K562 (cell line): ENCODE data around the gene MAP3K14. TPM values are rescaled to one million over a fixed set of nuclear protein-coding genes. Genes with fewer than 3 reads are reported as not detected.

ENCODE experiments used
- ATAC-seq: fragments of 200-7000 bp; cut with Tn5 transposase; 3 replicates; pipeline ENCODE4 v1.9.1; 2020; ENCODE audit warnings: moderate library complexity
- BruUV-seq: library from RNA; stranded (reverse); fragments of 400-500 nt; replicated peaks from 2 replicates; lab custom pipeline; 2021; lab: Mats Ljungman, UMichigan
- CTCF ChIA-PET: fragments of 300-600 bp; formaldehyde crosslinking; extraction: SDS; loops from one replicate; lab custom pipeline; 2021; ENCODE audit warnings: low intra/inter-chr PET ratio; lab: Yijun Ruan, JAX
- POLR2A ChIA-PET: fragments of 300-600, 350-650 bp; sonication (Branson Sonifier 250); formaldehyde crosslinking; extraction: SDS; loops from one replicate; lab custom pipeline; 2021; ENCODE audit warnings: antibody characterized with exemption, inconsistent platforms; lab: Yijun Ruan, JAX
- DNase-seq, 4 experiments: peaks; one replicate each; pipeline versions ENCODE4 v3.0.0 to v3.0.0-alpha.2; 2011 to 2018; ENCODE audit warnings: low spot score in 3 of 4, mixed read lengths in 3 of 4; ENCODE audit errors: extremely low read depth in 1 of 4
- FAIRE-seq: peaks from 2 replicates; lab custom pipeline; 2011; peaks lifted over from hg19 to GRCh38; lab: Jason Lieb, UNC
- H2AFZ ChIP-seq: 2 replicates; pipeline ENCODE4 v1.6.0; 2011; ENCODE audit warnings: low read depth, low read length, control low read depth, inconsistent platforms
- H3K27ac ChIP-seq: fragments of 200-600 bp; 3 replicates; pipeline ENCODE4 v1.8.0; 2011; ENCODE audit warnings: low read depth, mild to moderate bottlenecking, control low read depth, inconsistent platforms, low read length, moderate library complexity, mixed read lengths; ENCODE audit errors: extremely low read depth
- H3K27me3 ChIP-seq, 2 experiments: fragments of 300-600 bp in 1 of 2; 2 replicates in 1 of 2; 3 replicates in 1 of 2; pipeline versions ENCODE4 v1.6.0 to v1.8.0; 2011; ENCODE audit warnings: inconsistent platforms in 2 of 2, low read length in 2 of 2, mild to moderate bottlenecking in 1 of 2, mixed read lengths in 1 of 2, moderate library complexity in 1 of 2; ENCODE audit not compliant: control insufficient read depth in 2 of 2, insufficient read depth in 2 of 2
- H3K36me3 ChIP-seq: fragments of 300-600 bp; 3 replicates; pipeline ENCODE4 v1.8.0; 2011; ENCODE audit warnings: mild to moderate bottlenecking, low read length, inconsistent platforms; ENCODE audit not compliant: control insufficient read depth, insufficient read depth
- H3K4me1 ChIP-seq, 2 experiments: fragments of 200-600 bp in 1 of 2; replicated peaks in 1 of 2; 2 replicates in 1 of 2; 3 replicates in 1 of 2; pipeline versions ENCODE4 v1.5.1 to v1.8.0; 2011; ENCODE audit warnings: inconsistent platforms in 2 of 2, low read length in 2 of 2, mild to moderate bottlenecking in 1 of 2, mixed read lengths in 1 of 2, moderate library complexity in 1 of 2; ENCODE audit not compliant: control insufficient read depth in 2 of 2, insufficient read depth in 2 of 2
- H3K4me2 ChIP-seq: 2 replicates; pipeline ENCODE4 v1.6.1; 2011; ENCODE audit warnings: low read length, control low read depth, inconsistent platforms, mixed read lengths; ENCODE audit not compliant: insufficient read depth
- H3K4me3 ChIP-seq: fragments of 200-600 bp; sonication (generic), shearing (Covaris generic); 2 replicates; pipeline ENCODE4 v1.5.1; 2016; ENCODE audit warnings: control low read depth, inconsistent platforms
- H3K79me2 ChIP-seq: fragments of 200-600 bp; 3 replicates; pipeline ENCODE4 v1.8.0; 2011; ENCODE audit warnings: low read length, inconsistent platforms; ENCODE audit not compliant: control insufficient read depth, insufficient read depth
- H3K9ac ChIP-seq, 2 experiments: 2 replicates each; pipeline versions ENCODE4 v1.6.0 to v1.6.1; 2011; ENCODE audit warnings: low read depth in 2 of 2, low read length in 2 of 2, control low read depth in 1 of 2, inconsistent platforms in 1 of 2, mild to moderate bottlenecking in 1 of 2, mixed read lengths in 1 of 2; ENCODE audit not compliant: insufficient read depth in 1 of 2
- H3K9me1 ChIP-seq: one replicate; pipeline ENCODE4 v1.6.0; 2011; ENCODE audit warnings: inconsistent platforms, mild to moderate bottlenecking, low read length, moderate library complexity; ENCODE audit not compliant: control insufficient read depth, insufficient read depth
- H3K9me3 ChIP-seq: replicated peaks from 2 replicates; pipeline ENCODE4 v1.5.1; 2011; ENCODE audit warnings: low read depth, low read length, inconsistent platforms; ENCODE audit not compliant: control insufficient read depth, insufficient read depth
- H4K20me1 ChIP-seq: replicated peaks from 2 replicates; pipeline ENCODE4 v1.6.1; 2011; ENCODE audit warnings: low read length, inconsistent platforms, mixed read lengths; ENCODE audit not compliant: control insufficient read depth, insufficient read depth
- ETV5 ChIP-seq: sonication (generic); formaldehyde crosslinking; IDR thresholded peaks from 2 replicates; pipeline ENCODE4 v1.4.0; 2020; ENCODE audit warnings: low read depth, mild to moderate bottlenecking, missing genetic modification reagents
- FUS ChIP-seq: fragments of 200-400 bp; formaldehyde crosslinking; optimal IDR thresholded peaks from 2 replicates; pipeline ENCODE3; 2017; ENCODE audit warnings: low read depth, low read length
- ILK ChIP-seq: fragments of 450-650 bp; IDR thresholded peaks from 2 replicates; pipeline ENCODE4 v1.6.1; 2016; ENCODE audit warnings: missing genetic modification characterization, low read depth, mild to moderate bottlenecking, missing compliant biosample characterization, moderate library complexity, borderline replicate concordance
- MEF2A ChIP-seq: IDR thresholded peaks from 2 replicates; pipeline ENCODE4 v1.6.1; 2011; ENCODE audit warnings: low read depth, mild to moderate bottlenecking, low read length, moderate library complexity; ENCODE audit not compliant: control insufficient read depth
- RBBP5 ChIP-seq: fragments of 200-600 bp; sonication (generic); IDR thresholded peaks from 2 replicates; pipeline ENCODE4 v1.6.1; 2012; ENCODE audit warnings: borderline replicate concordance, mild to moderate bottlenecking, low read length, control low read depth, inconsistent platforms; ENCODE audit not compliant: insufficient read depth, poor library complexity, severe bottlenecking
- SMAD1 ChIP-seq: fragments of 150-350 bp; IDR thresholded peaks from 2 replicates; pipeline ENCODE4 v1.6.1; 2014; ENCODE audit warnings: low read length, low read depth; ENCODE audit not compliant: partially characterized antibody
- SRF ChIP-seq, 2 experiments: fragments of 250-450, 450-650 bp in 1 of 2; sonication (Bioruptor Pico) in 1 of 2; sonication (generic) in 1 of 2; formaldehyde crosslinking; IDR thresholded peaks; 2 replicates each; pipeline versions ENCODE4 v1.5.0 to v1.5.1; 2020 to 2022; ENCODE audit warnings: mild to moderate bottlenecking in 1 of 2, missing genetic modification reagents in 1 of 2
- TAF1 ChIP-seq: IDR thresholded peaks from 2 replicates; pipeline ENCODE4 v1.6.1; 2011; ENCODE audit warnings: mild to moderate bottlenecking, low read length, moderate library complexity; ENCODE audit not compliant: insufficient read depth, control insufficient read depth, severe bottlenecking; ENCODE audit errors: extremely low read depth
- ZKSCAN1 ChIP-seq: fragments of 150-350 bp; IDR thresholded peaks from 2 replicates; pipeline ENCODE4 v1.6.1; 2016; ENCODE audit warnings: low read depth, low read length
- ZNF134 ChIP-seq: fragments of 250-450 bp; sonication (Bioruptor Pico); conservative IDR thresholded peaks from 2 replicates; pipeline ENCODE4 v1.4.0; 2020
- ZNF431 ChIP-seq: sonication (generic); formaldehyde crosslinking; IDR thresholded peaks from 2 replicates; pipeline ENCODE4 v1.8.0; 2022; ENCODE audit warnings: mild to moderate bottlenecking, missing genetic modification reagents
- WGBS: fragments of 100-300 bp; shearing (Covaris generic); methylation state at CpG from one replicate; pipeline ENCODE4 v1.1.6; 2016; ENCODE audit warnings: low coverage, mixed read lengths; ENCODE audit not compliant: insufficient coverage; ENCODE audit errors: missing lambda C conversion rate; 5-methylcytosine and 5-hydroxymethylcytosine counted together
- in situ Hi-C: fragments of 300-500 bp; cut with MboI; formaldehyde crosslinking; loops from 4 replicates; pipeline ENCODE4 v1.15.0; 2018; ENCODE audit warnings: inconsistent platforms, mixed read lengths
- intact Hi-C: fragments of 100-400 bp; cut with micrococcal nuclease; formaldehyde crosslinking; loops from 2 replicates; pipeline ENCODE4 v1.14.2; 2022
- polyA plus RNA-seq, 8 experiments: library from polyadenylated mRNA; depleted of rRNA in 4 of 8; stranded (reverse) in 5 of 8; unstranded in 3 of 8; fragments of >200 nt; fragmentation: Nextera tagmentation in 2 of 8; fragmentation: Illumina TruSeq in 1 of 8; extraction: Ambion mirVana in 2 of 8; extraction: Trizol in 1 of 8; gene quantifications; 2 replicates each; pipeline versions ENCODE4 v1.2.1 to v1.2.3, GENCODE V29; 2011 to 2014; ENCODE audit warnings: inconsistent platforms in 1 of 8, missing spikeins in 1 of 8
- total RNA-seq, 7 experiments: library from RNA; depleted of rRNA in 6 of 7; stranded (reverse); fragments of >200 nt in 6 of 7; fragmentation: Illumina TruSeq in 2 of 7; extraction: Trizol in 2 of 7; gene quantifications; 2 replicates each; pipeline versions ENCODE4 v1.2.1 to v1.2.3, GENCODE V29; 2011 to 2021; ENCODE audit warnings: low replicate concordance in 1 of 7
- TF ChIP-seq, protein P1 (sequence below): sonication (generic); formaldehyde crosslinking; IDR thresholded peaks from 2 replicates; pipeline ENCODE4 v1.8.0; 2022; ENCODE audit warnings: mild to moderate bottlenecking, missing genetic modification reagents

The MAP3K14 gene
- total and polyA plus RNA-seq, 9 of the 15 experiments (the other 6 are each of a cell fraction or from before 2014, with no cell fraction given): 0.45 to 8.7 (median 3.2) TPM

DNA sequence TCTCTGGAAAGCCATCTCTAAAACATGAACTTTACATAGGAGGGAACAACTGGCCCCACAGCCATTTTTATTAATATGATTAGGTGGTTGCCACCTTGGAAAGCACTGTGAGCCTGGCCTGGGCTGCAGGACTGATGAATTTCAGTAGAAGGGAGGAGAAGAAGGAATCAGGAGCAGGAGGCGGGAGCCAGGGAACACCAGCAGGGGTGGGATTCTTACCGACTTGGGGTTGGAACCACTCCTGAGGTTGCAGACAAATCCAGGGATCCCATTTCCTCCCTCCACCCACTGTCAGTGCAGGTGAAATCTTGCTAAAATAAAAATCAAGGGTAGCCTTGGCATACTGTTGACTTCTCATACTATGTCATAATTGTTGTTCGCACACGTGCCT is 16.9 kb upstream of the MAP3K14 start (continued):
- TF ChIP-seq ILK (tag) (no peak), ETV5 (CRISPR knock-in tag) (0 out of 2 replicates have a peak, but pooled peaks have one; percentile 16), FUS (no peak), ZNF431 (CRISPR knock-in tag) (no peak), ZNF134 (CRISPR knock-in tag) (no peak)
- TF ChIP-seq, protein P1, sequence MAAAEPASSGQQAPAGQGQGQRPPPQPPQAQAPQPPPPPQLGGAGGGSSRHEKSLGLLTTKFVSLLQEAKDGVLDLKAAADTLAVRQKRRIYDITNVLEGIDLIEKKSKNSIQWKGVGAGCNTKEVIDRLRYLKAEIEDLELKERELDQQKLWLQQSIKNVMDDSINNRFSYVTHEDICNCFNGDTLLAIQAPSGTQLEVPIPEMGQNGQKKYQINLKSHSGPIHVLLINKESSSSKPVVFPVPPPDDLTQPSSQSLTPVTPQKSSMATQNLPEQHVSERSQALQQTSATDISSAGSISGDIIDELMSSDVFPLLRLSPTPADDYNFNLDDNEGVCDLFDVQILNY (CRISPR knock-in tag): no peak

DNA sequence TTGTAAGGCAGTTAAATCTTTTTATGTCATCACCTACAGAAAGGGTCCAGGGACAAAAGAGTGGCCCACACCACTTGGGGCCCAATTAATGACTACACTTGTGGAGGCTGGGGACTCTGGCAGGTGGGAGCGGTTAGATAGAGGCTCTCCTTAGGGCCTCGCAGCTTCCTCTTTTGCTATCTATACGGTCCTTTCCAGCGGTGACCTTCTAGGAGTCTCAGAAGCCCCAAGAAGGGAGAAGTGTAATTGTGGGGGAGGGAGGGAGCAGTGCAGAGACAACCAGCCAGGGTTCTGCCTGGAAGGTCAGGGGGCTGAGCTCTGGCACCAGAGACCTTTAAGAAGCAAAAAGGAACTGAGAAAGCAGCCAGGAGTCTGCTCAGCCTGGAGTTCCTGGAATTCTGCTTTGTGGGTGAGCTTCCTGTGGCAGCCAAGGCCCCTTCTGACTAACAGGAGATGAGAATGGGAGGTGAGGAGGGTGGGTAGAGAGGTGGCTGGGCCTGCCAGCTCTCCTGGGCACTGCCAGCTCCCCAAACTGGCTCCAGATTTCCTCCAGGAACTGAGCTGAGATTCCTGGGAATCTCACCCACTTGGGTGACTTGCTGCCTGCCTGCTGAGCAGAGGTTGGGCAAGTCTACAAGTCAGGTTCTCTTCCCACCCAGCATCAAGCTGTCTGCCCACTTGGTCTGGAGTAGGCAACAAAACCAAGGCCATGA is 16.3 kb upstream of the MAP3K14 start:
- ATAC-seq (peak; percentile 96), DNase-seq (peak; percentile 73 to 96 (median 84)), FAIRE-seq (peak; percentile 96)
- in situ Hi-C loops (no loop called here), intact Hi-C loops (loop anchor here (2.0 kb wide), 1 partner anchor 16 kb away; the partner anchor contains the start of gene MAP3K14)
- 0% methylated on average over 3 of the region's 4 CpGs for WGBS
- no peaks in the 10 kb centered on the region for H3K36me3 ChIP-seq
- TSS peak; percentile 51 for BruUV-seq
- H3K4me3 ChIP-seq: no peak overlapping the region
- peaks cover 4% of the 10 kb centered on the region; the same call in 2 of the 3 replicates for H3K79me2 ChIP-seq
- no peaks in the 10 kb centered on the region for H3K9me1 ChIP-seq
- H3K27me3 ChIP-seq: no peaks in the 10 kb centered on the region
- H4K20me1 ChIP-seq: no peaks in the 10 kb centered on the region
- H2AFZ ChIP-seq: peak overlapping the region; percentile 63
- peak overlapping the region; percentile 70 for H3K4me2 ChIP-seq
- H3K4me1 ChIP-seq: peaks cover 52% of the 10 kb centered on the region in 2 experiments
- H3K9ac ChIP-seq: peak overlapping the region; percentile 72 to 88
- peak overlapping the region; percentile 86 for H3K27ac ChIP-seq
- CTCF ChIA-PET: no interaction called here
- POLR2A ChIA-PET: interaction anchor here (0.6 to 2.4 kb wide), 7 partner anchors 12 to 184 kb away, joined by 3 to 12 read pairs (median 5); partner anchors contain the start of genes HEXIM1 and HEXIM2
- no peaks in the 10 kb centered on the region for H3K9me3 ChIP-seq
- TF ChIP-seq MEF2A: 0 out of 2 replicates have a peak, but pooled peaks have one; percentile 14
- peak; percentile 40; the same call in 1 of the 2 replicates for TF ChIP-seq ZKSCAN1
- TF ChIP-seq SRF (CRISPR knock-in tag; IDR thresholded peaks at IDR 0.05): peak in 1 of 2 experiments; percentile 78; a peak in 2 of 4 replicates
- peak; percentile 45 for TF ChIP-seq SMAD1
- peak; percentile 50 for TF ChIP-seq TAF1
- peak; percentile 83 for TF ChIP-seq RBBP5
